Urothelium cell line (cell line): ENCODE results near the gene IL3.
"Not testable (repeated sequence)": the region's sequence is repeated elsewhere in the genome, so short reads cannot be mapped to it uniquely, and the experiment has no call there.

Source experiments
- DNase-seq: peaks from one replicate; pipeline ENCODE4 v3.0.0; 2011; ENCODE audit warnings: low spot score, mixed read lengths
- FAIRE-seq: peaks from 2 replicates; lab custom pipeline; 2011; peaks lifted over from hg19 to GRCh38; lab: Jason Lieb, UNC

The IL3 gene

DNA sequence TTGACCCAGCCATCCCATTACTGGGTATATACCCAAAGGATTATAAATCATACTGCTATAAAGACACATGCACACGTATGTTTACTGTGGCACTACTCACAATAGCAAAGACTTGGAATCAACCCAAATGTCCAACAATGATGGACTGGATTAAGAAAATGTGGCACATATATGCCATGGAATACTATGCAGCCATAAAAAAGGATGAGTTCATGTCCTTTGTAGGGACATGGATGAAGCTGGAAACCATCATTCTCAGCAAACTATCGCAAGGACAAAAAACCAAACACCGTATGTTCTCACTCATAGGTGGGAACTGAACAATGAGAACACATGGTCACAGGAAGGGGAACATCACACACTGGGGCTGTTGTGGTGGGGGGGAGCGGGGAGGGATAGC, 48.5 kb downstream of the IL3 start:
- FAIRE-seq, DNase-seq: not testable (repeated sequence)

- FAIRE-seq (no peak), DNase-seq (no peak)
These were observed 49.1 kb downstream of the IL3 start for GRCh38 chr5:132109494-132110053.

- FAIRE-seq (no peak), DNase-seq (no peak)
These were observed 49.7 kb downstream of the IL3 start for GRCh38 chr5:132110195-132110594.

- no peak for DNase-seq
- FAIRE-seq = no peak
These were observed 50.5 kb downstream of the IL3 start for GRCh38 chr5:132110930-132111329.

- DNase-seq (no peak), FAIRE-seq (no peak)
These were observed 51.7 kb downstream of the IL3 start for GRCh38 chr5:132112111-132112510.
